K562 (cell line): ENCODE measurements around the gene TCFL5. TPM values are rescaled to one million over a fixed set of nuclear protein-coding genes. Genes with fewer than 3 reads are reported as not detected.

Source experiments
- ATF7 ChIP-seq: fragments of 450-650 bp; IDR thresholded peaks from 2 replicates; pipeline ENCODE4 v1.7.1; 2014; ENCODE audit warnings: mild to moderate bottlenecking, moderate library complexity
- FOXJ3 ChIP-seq: sonication (generic); formaldehyde crosslinking; IDR thresholded peaks from 2 replicates; pipeline ENCODE4 v1.4.0; 2020; ENCODE audit warnings: mild to moderate bottlenecking, missing genetic modification reagents
- HDAC3 ChIP-seq: fragments of 450-650 bp; IDR thresholded peaks from 2 replicates; pipeline ENCODE4 v1.6.1; 2018; ENCODE audit warnings: borderline replicate concordance, mild to moderate bottlenecking, moderate library complexity; ENCODE audit not compliant: partially characterized antibody
- ILF3 ChIP-seq: fragments of 450-650 bp; IDR thresholded peaks from 2 replicates; pipeline ENCODE4 v1.6.1; 2018; ENCODE audit warnings: antibody characterized with exemption, mild to moderate bottlenecking, moderate library complexity, borderline replicate concordance
- L3MBTL2 ChIP-seq: fragments of 450-650 bp; IDR thresholded peaks from 2 replicates; pipeline ENCODE4 v1.6.1; 2016; ENCODE audit warnings: mild to moderate bottlenecking, moderate library complexity
- NFRKB ChIP-seq: fragments of 450-650 bp; IDR thresholded peaks from 2 replicates; pipeline ENCODE4 v1.6.1; 2016; ENCODE audit warnings: low read depth
- OTX1 ChIP-seq: fragments of 450-650 bp; formaldehyde crosslinking; IDR thresholded peaks from 2 replicates; pipeline ENCODE4 v1.4.0; 2022; ENCODE audit warnings: mild to moderate bottlenecking
- PRMT5 ChIP-seq: sonication (generic); formaldehyde crosslinking; IDR thresholded peaks from 2 replicates; pipeline ENCODE4 v1.5.0; 2020; ENCODE audit warnings: missing genetic modification reagents
- PYGO2 ChIP-seq: fragments of 450-650 bp; IDR thresholded peaks from 2 replicates; pipeline ENCODE4 v1.6.1; 2016; ENCODE audit warnings: mild to moderate bottlenecking, missing genetic modification characterization, moderate library complexity, missing compliant biosample characterization
- RAD51 ChIP-seq: fragments of 450-650 bp; IDR thresholded peaks from 2 replicates; pipeline ENCODE4 v1.7.1; 2016; ENCODE audit warnings: low read depth, mild to moderate bottlenecking, borderline replicate concordance
- TRIM24 ChIP-seq, 2 experiments: fragments of 450-650 bp; IDR thresholded peaks; 2 replicates each; pipeline ENCODE4 v1.6.1; 2016
- ZKSCAN3 ChIP-seq: fragments of 250-450 bp; sonication (Bioruptor Pico); IDR thresholded peaks from 2 replicates; pipeline ENCODE4 v1.4.0; 2020
- ZNF79 ChIP-seq: fragments of 250-450 bp; sonication (Bioruptor Pico); IDR thresholded peaks from 2 replicates; pipeline ENCODE4 v1.4.0; 2020; ENCODE audit warnings: low read depth, mild to moderate bottlenecking, moderate library complexity
- polyA plus RNA-seq, 8 experiments: library from polyadenylated mRNA; depleted of rRNA in 4 of 8; stranded (reverse) in 5 of 8; unstranded in 3 of 8; fragments of >200 nt; fragmentation: Nextera tagmentation in 2 of 8; fragmentation: Illumina TruSeq in 1 of 8; extraction: Ambion mirVana in 2 of 8; extraction: Trizol in 1 of 8; gene quantifications; 2 replicates each; pipeline versions ENCODE4 v1.2.1 to v1.2.3, GENCODE V29; 2011 to 2014; ENCODE audit warnings: inconsistent platforms in 1 of 8, missing spikeins in 1 of 8
- total RNA-seq, 7 experiments: library from RNA; depleted of rRNA in 6 of 7; stranded (reverse); fragments of >200 nt in 6 of 7; fragmentation: Illumina TruSeq in 2 of 7; extraction: Trizol in 2 of 7; gene quantifications; 2 replicates each; pipeline versions ENCODE4 v1.2.1 to v1.2.3, GENCODE V29; 2011 to 2021; ENCODE audit warnings: low replicate concordance in 1 of 7
- TF ChIP-seq, protein P1 (sequence below): sonication (generic); formaldehyde crosslinking; IDR thresholded peaks from 2 replicates; pipeline ENCODE4 v1.8.1; 2023; ENCODE audit warnings: mild to moderate bottlenecking, missing genetic modification reagents, moderate library complexity
- TF ChIP-seq, protein P2 (sequence below), 2 experiments: fragments of 450-650 bp; IDR thresholded peaks; 2 replicates each; pipeline ENCODE4 v1.6.1; 2018; ENCODE audit warnings: mild to moderate bottlenecking in 2 of 2, low read depth in 1 of 2; ENCODE audit not compliant: partially characterized antibody in 2 of 2

Gene TCFL5
- total and polyA plus RNA-seq, 9 of the 15 experiments (the other 6 are each of a cell fraction or from before 2014, with no cell fraction given): 1.00 to 12.6 (median 9.1) TPM

DNA sequence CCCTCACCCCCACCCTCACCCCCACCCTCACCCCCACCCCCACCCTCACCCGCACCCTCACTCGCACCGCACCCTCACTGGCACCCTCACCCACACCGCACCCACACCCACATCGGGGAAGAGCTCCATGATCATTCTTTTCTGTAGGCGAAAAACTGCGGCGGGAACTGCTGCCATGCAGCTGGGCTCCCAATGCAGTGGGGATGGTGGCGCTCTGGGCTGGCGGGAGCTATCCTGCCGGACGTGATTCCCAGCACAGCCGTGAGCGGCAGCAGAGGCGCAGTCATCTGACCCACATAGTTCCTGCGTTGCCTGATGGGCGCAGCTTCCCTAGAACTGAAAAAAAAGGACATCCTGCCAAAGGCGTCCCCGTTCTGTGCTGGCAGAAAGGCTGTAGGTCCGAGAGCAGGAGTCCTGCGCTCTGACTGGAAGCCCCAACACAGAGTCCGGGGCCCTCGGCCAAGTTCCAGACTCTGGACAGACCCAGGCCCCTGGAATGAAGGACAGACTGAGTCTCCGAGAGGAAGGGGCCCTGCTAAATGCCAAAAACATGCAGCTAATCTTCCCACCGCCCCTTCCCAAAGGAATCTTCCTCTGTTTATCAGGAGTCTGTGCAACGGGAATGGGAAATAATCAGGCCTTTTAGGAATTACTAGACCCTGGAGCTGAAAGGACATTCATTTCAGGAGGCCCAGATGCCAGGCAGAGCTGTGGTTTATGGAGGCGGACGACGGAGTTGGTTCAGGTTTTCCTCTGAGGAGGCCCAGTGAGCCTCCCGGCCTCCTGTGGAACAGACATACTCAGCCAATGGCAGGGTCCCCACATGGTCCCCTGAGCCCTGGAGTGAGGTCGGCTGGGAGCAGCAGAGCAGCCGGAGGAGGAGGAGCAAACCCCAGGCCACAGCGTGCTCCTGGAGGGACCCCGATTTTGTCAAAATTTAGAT lies 14.1 kb upstream of the TCFL5 start (continued):
- TF ChIP-seq, protein P1, sequence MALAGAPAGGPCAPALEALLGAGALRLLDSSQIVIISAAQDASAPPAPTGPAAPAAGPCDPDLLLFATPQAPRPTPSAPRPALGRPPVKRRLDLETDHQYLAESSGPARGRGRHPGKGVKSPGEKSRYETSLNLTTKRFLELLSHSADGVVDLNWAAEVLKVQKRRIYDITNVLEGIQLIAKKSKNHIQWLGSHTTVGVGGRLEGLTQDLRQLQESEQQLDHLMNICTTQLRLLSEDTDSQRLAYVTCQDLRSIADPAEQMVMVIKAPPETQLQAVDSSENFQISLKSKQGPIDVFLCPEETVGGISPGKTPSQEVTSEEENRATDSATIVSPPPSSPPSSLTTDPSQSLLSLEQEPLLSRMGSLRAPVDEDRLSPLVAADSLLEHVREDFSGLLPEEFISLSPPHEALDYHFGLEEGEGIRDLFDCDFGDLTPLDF: peak; percentile 92
- TF ChIP-seq PYGO2 (tag) (no peak), OTX1 (no peak), ILF3 (no peak), L3MBTL2 (peak; percentile 45; the same call in 1 of the 2 replicates), PRMT5 (CRISPR knock-in tag) (no peak), FOXJ3 (no peak), RAD51 (peak; percentile 76), ZKSCAN3 (CRISPR knock-in tag) (no peak), ZNF79 (CRISPR knock-in tag) (no peak), NFRKB (peak; percentile 41; the same call in 1 of the 2 replicates), ATF7 (peak; percentile 53; the same call in 1 of the 2 replicates), TRIM24 (IDR thresholded peaks at IDR 0.05) (0 out of 4 replicates have a peak, but pooled peaks have one; percentile 14 to 31), HDAC3 (no peak)
- TF ChIP-seq, protein P2, sequence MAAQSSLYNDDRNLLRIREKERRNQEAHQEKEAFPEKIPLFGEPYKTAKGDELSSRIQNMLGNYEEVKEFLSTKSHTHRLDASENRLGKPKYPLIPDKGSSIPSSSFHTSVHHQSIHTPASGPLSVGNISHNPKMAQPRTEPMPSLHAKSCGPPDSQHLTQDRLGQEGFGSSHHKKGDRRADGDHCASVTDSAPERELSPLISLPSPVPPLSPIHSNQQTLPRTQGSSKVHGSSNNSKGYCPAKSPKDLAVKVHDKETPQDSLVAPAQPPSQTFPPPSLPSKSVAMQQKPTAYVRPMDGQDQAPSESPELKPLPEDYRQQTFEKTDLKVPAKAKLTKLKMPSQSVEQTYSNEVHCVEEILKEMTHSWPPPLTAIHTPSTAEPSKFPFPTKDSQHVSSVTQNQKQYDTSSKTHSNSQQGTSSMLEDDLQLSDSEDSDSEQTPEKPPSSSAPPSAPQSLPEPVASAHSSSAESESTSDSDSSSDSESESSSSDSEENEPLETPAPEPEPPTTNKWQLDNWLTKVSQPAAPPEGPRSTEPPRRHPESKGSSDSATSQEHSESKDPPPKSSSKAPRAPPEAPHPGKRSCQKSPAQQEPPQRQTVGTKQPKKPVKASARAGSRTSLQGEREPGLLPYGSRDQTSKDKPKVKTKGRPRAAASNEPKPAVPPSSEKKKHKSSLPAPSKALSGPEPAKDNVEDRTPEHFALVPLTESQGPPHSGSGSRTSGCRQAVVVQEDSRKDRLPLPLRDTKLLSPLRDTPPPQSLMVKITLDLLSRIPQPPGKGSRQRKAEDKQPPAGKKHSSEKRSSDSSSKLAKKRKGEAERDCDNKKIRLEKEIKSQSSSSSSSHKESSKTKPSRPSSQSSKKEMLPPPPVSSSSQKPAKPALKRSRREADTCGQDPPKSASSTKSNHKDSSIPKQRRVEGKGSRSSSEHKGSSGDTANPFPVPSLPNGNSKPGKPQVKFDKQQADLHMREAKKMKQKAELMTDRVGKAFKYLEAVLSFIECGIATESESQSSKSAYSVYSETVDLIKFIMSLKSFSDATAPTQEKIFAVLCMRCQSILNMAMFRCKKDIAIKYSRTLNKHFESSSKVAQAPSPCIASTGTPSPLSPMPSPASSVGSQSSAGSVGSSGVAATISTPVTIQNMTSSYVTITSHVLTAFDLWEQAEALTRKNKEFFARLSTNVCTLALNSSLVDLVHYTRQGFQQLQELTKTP (IDR thresholded peaks at IDR 0.05; ENCODE audit: low read depth in 1 of 2, partially characterized antibody in 2 of 2): no peak
